NCI-H2107 treated with DMSO at 0.1 percent for 48 hours (cell line): ENCODE results near the gene KLRC2.
"Not testable (repeated sequence)": the region's sequence is repeated elsewhere in the genome, so short reads cannot be mapped to it uniquely, and the experiment has no call there.

Source experiments
- DNase-seq: peaks from one replicate; lab custom pipeline; 2025; ENCODE audit not compliant: unreplicated experiment; lab: John Stamatoyannopoulos, UW

KLRC2 gene

DNA sequence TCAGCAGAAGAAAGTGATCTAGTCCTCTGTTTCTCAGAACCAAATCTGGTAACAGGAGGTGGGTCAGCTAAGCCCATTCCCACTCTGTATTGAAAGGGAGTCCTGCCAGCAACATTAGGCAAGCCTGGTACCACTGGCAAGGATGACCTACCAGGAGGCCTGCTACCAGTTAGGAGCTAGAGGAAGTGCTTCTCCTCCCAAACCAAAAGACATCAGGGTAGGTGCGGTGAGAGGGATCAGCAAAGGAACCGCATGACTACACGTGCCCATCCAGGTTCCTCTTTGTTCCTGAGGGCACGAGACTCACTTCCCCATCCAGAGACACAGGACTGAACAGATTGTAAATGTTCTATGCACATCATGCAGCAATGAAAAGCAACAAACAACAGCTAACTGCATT is 29.1 kb downstream of the KLRC2 start:
- no peak for DNase-seq

DNA sequence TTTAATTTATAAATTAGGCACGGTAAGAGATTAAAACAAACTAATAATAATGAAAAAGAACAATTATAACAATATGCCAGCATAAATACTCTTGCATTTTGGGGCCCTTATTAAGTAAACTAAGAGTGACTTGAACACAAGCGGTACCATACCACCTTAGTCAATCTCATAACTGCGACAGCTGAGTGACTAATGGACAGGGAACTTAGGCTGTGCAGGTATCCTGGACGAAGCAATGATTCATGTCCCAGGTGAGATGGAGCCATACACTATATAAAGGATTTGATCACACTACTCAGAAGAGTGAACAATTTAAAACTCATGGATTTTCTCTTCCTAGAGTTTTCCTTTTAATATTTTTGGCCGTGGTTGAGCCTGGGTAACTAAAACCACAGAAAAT is 30.5 kb downstream of the KLRC2 start:
- no peak for DNase-seq

- DNase-seq: no peak
These were observed 31.0 kb downstream of the KLRC2 start for GRCh38 chr12:10404798-10405197.

DNA sequence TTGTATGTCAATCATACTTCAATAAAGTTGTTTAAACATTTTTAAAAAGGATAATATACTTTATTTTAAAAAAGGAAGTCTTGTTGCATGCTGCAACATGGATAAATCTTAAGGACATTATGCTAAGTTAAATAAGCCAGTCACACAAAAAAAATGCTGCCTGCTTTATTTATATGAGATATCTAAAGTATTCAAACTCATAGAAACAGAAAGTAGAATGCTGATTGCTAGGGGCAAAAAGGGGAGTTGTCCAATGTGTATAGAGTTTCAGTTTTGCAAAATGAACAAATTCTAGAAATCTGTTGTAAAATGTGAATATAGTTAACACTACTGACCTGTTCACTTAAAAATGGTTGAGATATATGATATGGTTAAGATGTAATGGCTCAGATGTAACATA is 35.0 kb downstream of the KLRC2 start:
- no peak for DNase-seq

DNA sequence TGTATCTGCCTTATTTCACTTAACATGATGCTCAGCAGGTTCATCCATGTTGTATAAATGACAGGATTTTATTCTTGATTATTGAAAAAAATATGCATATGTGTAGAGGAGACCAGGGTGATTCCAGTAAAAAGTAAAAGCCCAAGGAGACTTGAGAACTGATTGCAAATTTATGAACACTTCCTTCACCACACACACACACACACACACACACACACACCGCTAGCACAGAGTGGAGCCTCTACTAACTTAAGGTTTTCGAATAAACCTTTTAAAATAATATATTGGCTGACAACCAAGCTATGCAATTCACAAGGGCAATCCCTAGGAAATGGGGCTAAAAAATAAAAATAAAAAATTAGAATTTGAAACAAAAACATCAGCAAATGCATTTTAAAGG is 37.6 kb downstream of the KLRC2 start:
- DNase-seq: no peak

DNA sequence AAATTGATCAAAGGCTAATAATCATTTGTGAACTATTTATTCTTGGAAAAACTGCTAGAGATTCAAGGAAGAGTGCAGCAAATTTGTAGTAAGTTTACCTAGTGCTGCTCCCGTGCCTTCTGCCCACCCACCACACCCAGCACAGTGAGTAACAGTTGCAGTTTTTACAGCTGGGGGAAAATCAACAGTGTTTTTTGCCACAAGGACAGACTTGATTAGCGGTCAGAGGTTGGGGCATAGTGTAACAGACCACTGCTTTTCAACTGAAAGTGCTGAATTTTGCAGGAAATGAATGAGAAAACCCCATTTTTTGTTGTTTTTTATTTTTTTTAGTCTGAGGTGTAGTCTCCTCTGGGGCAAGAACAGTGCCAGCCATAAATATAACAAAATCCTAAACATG is 38.5 kb downstream of the KLRC2 start:
- no peak for DNase-seq

GRCh38 chr12:10396176-10396575 is 39.6 kb downstream of the KLRC2 start:
- DNase-seq: not testable (repeated sequence)

- DNase-seq: peak; percentile 53
These were observed 40.3 kb downstream of the KLRC2 start for GRCh38 chr12:10395390-10395998.

DNA sequence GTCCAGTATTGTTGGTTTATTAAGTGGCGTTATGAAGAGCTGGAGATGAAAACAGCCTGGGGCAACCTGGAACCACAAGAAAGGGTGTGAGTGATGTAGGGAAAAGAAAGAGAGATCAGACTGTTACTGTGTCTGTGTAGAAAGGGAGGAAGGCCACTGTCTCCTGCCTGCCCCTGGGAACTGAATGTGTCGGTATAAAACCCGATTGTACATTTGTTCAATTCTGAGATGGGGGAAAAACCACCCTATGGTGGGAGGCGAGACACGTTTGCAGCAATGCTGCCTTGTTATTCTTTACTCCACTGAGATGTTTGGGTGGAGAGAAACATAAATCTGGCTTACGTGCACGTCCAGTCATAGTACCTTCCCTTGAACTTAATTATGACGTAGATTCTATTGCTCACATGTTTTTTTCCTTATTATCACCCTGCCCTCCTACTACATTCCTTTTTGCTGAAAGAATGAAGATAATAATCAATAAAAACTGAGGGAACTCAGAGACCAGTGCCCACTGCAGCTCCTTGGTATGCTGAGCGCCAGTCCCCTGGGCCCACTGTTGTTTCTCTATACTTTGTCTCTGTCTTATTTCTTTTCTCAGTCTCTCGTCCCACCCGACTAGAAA is 41.2 kb downstream of the KLRC2 start:
- DNase-seq: not testable (repeated sequence)

DNA sequence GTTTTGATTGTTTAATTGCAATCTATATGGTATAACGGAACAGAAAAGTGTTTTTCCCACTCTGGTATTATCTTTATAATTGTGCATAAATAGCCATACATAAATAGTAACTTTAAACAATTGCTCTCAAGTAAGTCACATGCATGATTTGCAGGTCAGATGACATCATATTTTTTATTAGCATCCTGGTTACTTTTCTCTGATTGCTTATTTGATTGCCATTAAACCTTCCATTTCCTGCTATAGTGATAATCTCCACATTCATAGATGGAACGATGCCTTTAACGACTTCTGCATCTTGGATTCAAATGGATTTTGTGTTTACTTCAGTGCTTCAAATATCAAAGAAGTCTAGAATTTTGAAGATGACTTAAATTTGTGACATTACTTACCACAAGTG is 42.5 kb downstream of the KLRC2 start:
- no peak for DNase-seq

GRCh38 chr12:10392394-10392930 is 43.3 kb downstream of the KLRC2 start:
- DNase-seq: peak; percentile 53

DNA sequence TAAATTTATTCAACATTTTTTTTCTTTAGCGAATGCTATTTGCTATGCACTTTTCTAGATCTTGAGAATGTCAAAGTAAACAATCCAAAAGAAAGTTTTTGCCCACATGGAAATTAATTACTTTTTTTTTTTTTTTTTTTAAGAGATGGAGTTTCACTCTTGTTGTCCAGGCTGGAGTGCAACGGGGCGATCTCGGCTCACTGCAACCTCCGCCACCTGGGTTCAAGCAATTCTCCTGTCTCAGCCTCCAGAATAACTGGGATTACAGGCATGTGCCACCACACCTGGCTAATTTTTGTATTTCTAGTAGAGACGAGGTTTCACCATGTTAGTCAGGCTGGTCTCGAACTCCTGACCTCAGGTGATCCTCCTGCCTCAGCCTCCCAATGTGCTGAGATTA is 44.8 kb downstream of the KLRC2 start:
- not testable (repeated sequence) for DNase-seq

- no peak for DNase-seq
These were observed 45.9 kb downstream of the KLRC2 start, which contains the start of gene KLRK1 for GRCh38 chr12:10389904-10390303. Gene KLRK1, minus strand, starts transcription at chr12:10390041. Its CDS starts 1,231 bp downstream, at chr12:10388810.

DNA sequence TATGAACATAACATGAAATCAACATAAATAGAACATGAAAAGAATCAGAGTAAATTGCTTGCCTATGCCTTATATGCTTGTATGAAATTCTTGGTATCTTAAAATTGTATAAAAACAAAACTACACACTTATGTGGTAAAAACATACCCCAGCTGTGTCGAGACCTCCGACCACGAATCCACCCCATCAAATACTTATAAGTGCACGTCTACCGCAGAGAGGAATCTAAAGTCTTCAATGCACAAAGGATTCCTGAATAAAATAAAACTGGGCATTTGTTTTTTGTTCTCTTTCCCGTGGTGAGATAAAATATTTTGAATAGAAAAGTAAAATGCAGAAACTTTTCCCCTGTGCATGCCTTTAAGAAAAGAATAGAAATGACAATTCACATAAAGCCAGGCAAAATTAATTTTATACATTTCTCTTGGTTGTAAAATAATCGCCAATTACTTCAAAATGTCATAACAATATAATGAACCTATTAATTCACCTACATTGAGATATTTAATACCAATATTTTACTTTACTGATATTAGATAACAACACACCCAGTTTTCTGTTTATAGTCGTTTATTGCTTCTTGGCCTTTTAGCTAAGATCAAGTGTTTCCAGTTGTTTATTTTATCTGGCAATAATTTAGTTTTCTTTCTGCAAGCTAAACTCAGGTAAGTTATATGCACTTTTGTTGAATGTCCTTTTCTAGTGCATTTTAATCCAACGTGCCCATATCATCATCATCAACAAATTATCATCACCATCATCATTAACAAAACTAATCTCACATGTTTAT is 47.0 kb downstream of the KLRC2 start:
- DNase-seq: no peak

- not testable (repeated sequence) for DNase-seq
These were observed 48.3 kb downstream of the KLRC2 start for GRCh38 chr12:10387498-10387897.

DNA sequence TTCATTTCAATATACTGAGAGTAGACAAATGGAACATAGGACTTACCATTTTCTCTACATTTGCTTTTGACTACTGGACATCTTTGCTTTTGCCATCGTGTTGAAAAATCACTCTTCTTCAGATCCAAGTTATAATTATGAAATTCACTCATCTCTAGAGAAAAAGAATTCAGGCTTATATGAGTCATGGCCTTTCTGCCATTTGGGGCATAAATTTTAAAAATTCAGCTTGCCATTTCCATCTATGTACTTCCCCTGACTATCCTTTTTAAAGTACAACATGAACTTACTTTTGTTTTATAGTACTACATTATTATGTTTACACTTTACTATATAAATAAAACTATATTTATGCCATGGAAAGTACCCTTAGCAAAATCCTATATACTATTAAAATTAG is 49.0 kb downstream of the KLRC2 start:
- no peak for DNase-seq

DNA sequence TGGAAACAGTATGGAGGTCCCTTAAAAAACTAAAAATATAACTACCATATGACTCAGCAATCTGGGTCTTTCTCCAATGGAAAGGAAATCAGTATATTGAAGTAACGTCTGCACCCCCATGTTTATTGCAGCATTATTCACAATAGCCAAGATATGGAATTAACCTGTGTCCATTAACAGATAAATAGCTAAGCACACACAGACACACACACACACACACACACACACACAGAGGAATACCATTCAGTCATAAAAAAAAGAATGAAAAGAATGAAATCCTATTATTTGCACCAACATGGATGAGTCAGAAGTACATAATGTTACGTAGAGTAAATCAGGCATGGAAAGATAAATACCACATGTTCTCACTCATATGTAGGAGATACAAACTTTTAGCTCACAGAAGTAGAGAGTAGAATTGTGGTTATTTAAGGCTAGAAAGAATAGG is 50.6 kb downstream of the KLRC2 start:
- no peak for DNase-seq

GRCh38 chr12:10384191-10384590 is 51.6 kb downstream of the KLRC2 start:
- DNase-seq: no peak

- no peak for DNase-seq
These were observed 53.7 kb downstream of the KLRC2 start for GRCh38 chr12:10381928-10382628.
